Stimulated activated CD4-positive, alpha-beta T cell treated with anti-CD3 and anti-CD28 coated beads, Interleukin-4, amount 100 ng/mL, for 48 hours (primary cell): ENCODE results near the gene PRCC.
"Not testable (repeated sequence)": the region's sequence is repeated elsewhere in the genome, so short reads cannot be mapped to it uniquely, and the experiment has no call there.

Experiments
- DNase-seq, 2 donors: peaks; one replicate each; pipeline ENCODE4 v3.0.0-alpha.2; 2020; ENCODE audit warnings: low read depth in 2 of 2

PRCC gene

DNA sequence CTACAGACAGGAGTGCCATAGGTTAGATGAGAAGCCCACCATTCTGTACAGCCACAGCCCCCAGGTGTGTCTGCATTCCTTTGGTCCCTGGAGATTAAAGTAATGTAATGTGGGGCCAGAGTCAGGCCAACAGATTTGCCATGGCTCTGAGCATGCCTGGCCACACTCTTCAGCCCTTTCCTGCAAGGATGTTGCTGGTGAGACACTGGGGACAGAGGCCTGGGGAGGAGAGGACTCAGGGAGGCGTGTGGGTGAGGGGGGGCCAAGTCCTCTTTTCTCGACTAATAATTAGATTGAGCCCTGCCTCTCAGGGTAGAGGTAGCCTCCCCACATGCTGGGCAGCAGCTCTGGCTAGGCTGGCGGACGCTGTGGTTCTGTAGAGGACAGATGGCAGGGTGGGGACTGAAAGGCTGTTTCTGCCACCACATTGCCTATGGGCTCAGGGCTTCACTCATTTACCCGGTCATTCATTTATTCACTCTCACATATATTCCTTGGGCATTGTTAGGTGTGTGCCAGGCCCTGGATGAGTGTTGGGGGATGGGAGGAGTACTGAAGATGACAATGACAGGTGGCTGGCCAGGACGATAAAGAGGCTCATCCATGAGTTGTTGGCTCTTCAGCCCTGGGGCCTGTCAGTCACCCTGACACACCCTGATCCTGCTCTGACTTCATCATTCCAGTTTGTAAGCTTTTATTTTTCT is 7.1 kb upstream of the PRCC start:
- no peak for DNase-seq

DNA sequence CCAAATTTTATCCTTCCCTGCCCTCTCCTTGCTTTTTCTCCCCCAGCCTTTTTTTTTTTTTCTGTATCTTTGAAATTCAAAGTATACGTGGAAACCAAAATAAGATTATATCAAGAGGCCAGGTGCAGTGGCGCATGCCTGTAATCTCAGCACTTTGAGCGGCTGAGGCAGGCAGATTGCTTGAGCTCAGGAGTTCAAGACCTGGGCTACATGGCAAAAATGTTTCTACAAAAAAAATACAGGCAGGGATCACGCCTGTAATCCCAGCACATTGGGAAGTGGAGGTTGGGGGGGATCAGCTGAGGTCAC is 6.6 kb upstream of the PRCC start:
- no peak for DNase-seq

DNA sequence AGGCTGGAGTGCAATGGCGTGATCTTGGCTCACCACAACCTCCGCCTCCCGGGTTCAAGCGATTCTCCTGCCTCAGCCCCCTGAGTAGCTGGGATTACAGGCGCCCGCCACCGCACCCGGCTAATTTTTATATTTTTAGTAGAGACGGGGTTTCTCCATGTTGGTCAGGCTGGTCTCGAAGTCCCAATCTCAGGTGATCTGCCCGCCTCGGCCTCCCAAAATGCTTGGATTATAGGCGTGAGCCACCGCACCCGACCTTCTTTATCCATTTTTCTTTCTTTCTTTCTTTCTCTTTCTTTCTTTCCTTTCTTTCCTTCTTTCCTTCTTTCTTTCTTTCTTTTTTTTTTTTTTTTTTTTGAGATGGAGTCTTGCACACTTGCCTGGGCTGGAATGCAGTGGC is 2.2 kb upstream of the PRCC start:
- not testable (repeated sequence) for DNase-seq

DNA sequence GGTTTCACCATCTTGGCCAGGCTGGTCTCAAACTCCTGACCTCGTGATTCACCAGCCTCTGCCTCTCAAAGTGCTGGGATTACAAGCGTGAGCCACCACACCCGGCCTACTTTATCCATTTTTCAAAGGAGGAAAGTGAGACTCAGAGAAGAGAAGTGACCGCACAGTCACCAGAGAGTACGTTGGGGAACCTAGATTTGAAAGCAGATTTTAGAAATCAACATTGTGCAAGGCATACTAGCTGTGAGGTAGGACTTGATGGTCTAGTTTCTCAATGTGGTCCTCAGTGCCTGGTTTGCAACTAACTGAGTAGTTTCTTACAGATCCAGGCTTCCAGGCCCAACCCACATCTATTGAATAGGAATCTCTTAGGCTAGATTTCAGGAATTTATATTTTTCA is 1.7 kb upstream of the PRCC start:
- no peak for DNase-seq

DNA sequence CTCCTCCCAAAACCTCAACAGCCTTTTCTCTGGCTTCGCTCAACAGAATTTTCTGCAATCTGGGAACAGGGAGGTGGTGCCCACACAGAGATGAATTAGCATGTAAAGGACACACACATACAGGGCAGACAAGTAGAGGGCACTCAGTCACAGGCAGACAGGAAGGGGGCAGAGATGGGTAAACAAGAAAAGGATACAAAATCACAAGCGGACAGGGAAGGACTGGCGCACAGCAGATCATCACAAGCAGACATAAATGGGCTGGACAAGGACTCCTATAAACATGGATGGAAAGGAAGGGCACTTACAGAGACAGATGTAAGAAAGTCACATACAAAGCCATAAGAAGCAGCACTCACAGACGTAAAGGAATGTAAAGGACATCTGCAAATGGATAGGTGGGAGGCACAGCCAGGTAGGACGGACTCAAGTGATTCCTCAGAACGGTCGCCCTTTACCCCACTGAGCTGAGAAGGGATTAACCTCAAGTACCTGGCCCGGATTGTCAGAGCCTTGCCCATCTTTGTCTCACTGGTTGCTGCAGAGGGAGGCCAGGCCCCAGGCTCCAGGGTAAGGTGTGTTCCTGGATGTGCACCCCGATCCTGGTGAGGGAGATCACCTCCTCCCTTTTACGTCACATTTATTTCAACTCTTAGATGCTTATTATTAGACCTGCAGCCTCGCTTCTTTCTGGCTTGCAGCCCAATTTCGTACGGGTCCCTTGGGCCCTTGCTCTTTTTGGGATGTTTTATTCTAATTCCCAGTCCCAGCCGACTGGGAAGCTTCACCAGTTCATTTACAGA is 836 bp upstream of the PRCC start:
- no peak for DNase-seq

DNA sequence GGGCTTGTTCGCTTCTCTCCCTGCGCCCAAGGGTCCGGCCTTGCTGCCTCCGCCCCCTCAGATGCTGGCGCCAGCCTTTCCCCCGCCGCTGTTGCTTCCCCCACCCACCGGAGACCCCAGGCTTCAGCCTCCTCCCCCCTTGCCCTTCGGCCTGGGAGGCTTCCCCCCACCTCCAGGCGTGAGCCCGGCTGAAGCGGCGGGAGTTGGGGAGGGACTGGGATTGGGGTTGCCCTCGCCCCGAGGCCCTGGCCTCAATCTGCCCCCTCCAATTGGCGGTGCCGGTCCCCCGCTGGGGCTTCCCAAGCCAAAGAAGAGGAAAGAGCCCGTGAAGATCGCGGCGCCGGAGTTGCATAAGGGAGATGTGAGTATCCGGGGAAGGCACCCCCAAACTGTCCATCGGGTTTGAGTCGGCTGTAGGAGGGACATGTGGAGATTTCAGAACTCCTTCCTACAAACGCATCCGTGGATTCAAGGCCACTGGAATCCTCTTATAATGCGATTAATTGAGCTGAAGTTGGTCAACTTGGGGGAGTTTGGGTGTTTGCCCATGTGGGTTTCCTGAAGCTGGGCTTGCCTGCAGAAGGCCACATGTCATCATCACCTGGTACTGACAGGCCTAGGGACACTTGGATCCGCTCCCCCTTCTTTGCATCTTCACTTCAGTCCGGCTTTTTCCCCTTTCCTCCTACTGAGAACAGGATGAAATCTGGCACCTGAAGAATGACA is 707 bp downstream of the PRCC start:
- no peak for DNase-seq

DNA sequence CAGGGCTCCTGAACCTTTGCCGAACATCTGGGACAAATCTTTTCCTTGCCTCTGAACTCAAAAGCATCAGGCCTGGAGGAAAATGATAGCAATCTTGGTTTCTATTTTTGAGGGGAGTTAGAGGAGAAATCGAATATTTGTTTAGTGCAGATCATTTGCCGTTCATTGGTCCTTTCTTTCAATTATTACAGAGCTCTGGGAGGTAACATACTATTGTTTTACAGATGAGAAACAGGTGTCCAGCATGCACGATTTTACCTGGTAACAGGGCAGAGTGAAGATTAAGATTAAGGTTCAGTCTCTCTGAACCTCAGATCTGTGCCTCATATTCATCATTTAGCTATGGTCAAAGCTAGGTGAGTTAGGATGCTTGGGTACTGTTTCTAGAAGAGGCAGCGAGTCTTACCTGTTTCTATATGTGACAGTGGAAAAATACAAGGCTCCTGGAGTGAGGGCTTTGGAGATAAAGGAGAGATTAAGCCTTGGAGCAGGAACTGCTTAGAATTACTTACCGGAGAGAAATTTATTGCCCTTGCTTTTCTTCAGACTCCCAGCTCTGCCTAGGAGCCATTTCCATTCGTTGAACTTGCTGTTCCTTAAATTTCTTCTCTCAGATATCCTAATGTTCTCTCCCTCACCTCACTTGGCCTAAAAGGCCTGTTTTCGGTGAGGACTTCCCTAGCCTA is 1.4 kb downstream of the PRCC start:
- DNase-seq: no peak

DNA sequence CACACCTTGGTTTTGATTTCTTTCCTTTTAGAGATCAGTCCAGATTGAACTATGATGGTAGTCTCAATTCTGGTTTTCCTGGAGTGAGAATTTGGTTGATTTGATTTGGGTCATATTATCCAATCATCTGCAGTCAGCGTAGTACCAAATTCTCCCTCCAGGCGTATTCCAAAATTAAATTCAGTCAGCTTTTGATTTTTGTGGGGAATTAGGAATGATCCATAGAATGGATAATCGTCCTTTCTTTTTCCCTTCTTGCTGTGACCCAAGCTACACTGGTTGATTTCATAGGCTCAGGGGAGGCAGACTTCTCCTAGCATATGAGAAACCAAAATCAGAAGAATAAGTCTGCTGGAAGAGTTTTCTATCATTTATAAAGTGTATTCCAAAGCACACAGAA is 4.9 kb downstream of the PRCC start:
- no peak for DNase-seq

DNA sequence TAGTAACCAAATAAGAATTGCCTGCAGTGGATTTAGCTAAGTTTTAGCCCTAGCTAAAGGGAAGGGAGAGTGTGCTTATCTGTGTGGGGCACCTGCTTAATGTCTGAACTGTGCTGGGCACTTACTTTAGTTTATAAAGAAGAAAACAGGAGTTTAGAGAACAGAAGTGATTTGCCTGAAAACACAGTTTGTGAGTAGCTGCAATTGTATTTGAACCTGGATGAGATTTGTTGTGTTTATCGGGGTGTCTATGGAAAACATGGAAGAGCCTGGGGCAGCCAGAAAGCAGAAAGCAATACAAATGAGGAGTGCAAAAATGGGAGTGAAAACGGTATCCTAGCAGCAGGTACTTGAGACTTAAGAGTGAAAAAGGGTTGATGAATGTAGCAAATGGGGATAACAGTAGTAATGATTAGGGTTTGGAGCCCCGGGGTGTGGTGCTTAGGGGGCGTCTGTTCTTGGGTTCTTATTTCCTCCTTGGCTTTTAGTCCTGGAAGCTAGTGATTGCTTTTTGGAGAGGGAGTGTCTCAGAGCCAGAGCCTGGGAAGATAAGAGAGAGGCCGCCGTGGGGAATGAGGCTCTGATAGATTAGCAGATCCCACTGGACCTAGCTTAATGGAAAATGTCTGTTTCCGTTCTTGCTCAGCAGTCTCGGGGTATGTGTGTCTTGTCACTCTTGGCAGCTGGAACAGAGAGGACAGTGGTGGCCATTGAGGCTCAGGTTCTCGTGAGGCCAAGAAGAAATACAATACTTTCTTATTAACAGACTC is 5.6 kb downstream of the PRCC start:
- no peak for DNase-seq

DNA sequence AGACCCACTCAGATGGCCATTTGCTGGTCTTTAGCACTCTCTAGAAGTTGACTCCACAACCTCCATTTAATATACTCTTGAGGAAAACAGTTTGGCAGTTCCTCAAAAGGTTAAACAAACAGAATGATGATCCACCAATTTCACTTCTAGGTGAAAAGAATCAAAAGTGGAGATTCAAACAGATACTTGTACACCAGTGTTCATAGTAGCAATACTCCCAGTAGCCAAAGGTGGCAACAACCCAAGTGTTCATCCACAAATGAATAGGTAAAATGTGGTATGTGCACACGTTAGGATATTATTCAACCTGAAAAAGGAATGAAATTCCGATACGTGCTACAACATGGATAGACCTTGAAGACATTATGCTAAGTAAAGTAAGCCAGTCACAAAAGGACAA is 6.3 kb downstream of the PRCC start:
- no peak for DNase-seq

DNA sequence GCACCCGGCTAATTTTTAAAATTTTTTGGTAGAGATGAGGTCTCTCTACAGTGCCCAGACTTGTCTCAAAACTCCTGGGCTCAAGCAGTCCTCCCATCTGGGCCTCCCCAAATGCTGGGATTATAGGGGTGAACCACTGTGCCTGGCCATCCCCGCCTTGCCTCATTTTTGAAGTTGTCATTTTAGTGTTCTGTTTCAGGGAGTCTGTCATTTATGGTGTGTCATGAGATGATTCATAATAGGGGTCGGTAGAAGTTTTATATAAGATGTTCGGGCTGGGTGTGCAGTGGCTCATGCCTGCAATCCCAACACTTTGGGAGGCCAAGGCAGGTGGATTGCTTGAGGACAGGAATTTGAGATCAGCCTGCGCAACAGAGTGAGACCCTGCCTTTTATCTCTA is 8.5 kb downstream of the PRCC start:
- DNase-seq: no peak

DNA sequence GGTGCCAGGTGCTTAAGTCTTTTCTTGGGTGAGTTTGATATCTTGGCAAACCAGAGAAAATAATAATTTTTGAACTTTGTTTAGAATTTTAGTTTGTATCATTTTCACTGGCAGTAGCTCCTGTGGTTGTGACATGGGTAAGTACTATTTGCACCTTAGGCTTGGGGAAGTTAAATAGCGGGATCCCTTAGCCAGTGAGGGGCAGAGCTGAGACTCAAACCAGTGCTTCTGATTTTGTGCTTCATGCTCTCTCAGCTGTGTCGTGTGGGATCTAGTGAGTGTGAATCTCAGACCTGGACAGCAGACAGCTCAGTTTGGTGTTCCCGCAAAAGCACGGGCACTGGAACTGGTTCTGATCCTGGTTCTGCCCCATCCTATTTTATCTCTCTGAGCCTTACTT is 9.6 kb downstream of the PRCC start:
- no peak for DNase-seq

DNA sequence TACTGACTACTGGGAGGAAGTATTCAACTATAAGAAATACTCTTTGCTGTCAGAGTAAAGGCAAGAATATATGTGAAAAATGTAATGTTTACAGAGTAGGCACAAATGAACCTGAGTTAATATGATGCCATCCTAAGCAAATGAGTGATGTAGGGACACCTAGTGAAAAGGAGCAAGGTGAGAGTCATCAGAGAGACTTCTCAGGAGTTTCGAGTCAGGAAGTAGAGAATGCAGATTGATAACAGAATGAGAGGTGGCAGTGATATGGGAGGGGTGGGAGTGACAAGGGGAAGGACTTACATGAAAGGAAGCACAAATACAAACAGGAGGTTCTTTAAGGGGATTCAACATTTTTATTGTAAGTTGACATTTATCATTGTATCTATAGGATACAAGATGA is 10.2 kb downstream of the PRCC start:
- DNase-seq: no peak

DNA sequence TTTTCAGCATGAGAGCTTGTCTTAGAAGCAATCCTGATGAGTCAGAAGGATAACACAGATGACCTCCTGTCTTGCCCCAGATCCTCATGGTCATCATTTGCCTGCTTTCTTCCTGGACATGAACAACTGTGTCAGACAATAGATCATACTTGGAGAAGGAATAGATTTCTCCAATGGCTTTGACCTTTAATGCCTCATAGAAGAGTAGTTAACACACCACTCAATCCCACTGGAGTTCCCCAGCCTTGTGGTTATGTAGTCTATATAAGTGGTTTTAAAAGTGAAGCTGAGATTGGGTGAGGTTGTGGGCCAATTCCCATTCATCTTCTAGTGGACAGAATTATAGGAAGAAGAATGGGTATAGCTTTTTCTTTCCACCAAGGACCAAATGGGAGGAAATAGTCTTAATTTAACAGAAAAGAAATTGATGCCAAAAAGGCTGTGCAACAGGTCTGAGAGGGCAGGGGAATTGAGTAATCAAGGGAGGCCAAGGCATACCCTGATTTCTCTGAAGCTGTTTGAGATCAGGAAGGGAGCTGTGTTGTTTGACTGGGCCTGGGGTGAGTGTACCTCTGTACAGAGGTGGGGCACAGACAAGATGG is 14.4 kb downstream of the PRCC start:
- no peak for DNase-seq

DNA sequence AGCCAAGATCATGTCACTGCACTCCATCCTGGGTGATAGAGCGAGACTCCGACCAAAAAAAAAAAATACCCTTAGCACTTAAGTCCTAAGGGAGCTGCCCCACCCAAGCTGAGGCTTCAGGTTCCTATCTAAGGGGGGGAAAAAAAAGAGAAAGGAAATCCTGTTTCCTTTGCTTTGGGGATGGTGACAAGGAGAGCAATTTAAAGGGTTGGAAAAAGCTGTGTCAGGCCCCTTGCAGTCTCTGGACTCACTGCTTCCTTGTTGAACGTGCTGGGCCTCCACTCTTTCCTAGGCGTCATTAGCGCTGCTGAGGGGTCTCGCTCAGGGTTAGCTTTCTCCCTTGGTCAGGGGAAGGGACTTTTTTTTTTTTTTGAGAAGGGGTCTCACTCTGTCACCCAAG is 18.1 kb downstream of the PRCC start:
- DNase-seq: no peak

DNA sequence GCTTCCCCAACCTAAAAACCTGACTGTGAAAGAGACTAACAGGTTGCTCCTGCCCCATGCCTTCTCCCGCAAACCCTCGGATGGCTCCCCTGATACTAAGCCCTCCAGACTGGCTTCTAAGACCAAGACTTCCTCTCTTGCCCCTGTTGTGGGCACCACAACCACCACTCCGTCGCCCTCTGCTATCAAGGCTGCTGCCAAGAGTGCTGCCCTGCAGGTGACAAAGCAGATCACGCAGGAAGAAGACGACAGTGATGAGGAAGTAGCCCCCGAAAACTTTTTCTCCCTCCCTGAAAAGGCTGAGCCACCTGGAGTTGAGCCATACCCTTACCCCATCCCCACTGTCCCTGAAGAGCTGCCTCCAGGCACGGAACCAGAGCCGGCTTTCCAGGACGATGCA is 19.3 kb downstream of the PRCC start:
- no peak for DNase-seq

DNA sequence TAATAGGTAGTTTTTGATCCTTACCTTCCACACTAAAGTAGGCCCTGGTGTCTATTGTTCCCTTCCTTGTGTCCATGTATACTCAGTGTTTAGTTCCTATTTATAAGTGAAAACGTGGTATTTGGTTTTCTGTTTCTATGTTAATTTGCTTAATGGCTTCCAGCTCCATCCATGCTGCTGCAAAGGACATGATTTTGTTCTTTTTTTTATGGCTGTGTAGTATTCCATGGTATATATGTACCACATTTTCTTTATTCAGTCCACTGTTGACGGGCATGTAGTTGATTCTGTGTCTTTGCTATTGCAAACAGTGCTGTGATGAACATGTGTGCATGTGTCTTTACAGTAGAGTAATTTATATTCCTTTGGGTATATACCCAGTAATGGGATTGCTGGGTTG is 20.8 kb downstream of the PRCC start:
- no peak for DNase-seq

DNA sequence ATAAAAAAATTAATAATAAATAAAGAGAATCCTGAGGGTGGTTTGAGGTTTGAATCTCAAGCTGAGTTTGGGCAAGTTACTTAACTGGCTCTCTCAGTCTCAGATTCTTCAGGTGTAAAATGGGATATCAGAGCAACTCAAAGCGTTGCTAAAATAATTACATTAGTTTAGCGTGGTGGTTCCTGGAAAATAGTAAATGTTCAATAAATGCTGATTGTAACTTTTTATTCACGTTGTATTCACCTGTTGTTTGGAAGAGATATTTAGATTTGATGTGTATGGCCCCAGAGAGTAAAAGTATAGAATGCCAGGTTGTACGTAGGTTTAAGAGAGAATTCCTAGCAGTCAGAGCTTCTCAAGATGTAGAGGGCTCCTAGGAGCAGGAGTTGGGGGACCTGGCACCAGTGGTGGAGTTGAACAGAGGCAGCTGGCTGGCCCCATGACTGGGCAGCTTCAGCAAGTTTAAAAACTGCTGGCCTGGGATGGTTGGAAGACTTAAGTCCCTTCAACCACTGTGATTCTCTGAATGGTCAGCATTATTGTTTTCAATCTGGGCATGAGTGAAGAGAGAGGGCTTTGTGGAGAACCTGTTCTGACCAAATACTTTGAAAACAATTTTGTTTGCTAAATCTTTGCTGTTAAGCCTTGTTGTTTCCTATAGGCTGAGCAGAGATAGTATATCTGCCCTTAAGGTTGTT is 22.4 kb downstream of the PRCC start:
- DNase-seq: no peak

DNA sequence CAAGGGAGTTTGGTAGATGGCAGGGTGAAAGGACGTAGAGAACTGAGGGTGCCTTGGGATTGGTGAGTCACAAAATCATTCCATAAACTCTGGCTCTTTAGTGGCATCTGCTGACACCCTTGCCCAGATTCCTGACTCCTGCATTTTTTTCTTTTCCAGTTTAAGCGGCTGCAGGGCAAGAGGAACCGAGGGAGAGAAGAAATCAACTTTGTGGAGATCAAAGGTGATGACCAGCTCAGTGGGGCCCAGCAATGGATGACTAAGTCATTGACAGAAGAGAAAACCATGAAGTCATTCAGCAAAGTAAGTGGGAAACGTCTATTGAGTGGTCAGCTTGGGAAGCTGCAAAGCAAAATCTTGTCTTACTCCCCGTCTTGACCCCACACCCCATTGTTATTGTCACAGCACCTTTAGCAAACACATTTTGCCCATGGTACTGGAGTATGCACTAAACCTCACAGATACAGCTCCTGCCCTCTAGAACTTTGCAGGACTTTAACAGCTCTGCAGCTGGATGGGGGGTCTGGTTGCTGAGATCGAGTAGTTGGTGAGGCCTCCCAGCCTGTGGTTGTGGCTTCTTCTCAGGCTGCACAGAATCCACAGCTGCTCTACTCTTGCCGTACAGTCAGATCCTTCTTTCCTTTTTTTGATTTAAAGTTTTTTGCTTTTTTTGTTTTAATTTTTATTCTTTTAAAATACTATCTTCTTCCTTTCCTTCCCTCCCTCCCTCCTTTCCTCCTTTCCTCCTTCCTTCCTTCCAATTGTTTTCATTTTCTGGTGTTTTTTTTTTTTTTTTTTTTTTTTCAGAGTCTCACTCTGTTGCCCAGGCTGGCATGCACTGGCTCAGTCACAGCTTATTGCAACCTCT is 27.4 kb downstream of the PRCC start:
- DNase-seq: no peak

DNA sequence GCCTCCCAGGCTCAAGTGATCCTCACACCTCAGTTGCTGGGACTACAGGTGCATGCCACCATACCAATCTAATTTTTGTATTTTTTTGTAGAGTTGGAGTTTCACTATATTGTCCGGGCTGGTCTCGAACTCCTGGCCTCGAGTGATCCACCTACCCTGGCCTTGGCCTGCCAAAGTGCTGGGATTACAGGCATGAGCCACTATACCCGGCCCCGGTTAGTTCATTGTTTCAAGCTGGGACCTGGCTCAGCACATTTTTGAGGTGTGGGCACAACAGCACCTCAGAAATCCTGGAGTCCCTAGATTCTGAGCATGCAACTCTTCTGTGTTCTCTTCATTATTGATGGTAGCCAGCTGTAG is 28.0 kb downstream of the PRCC start:
- no peak for DNase-seq
